DMS153 (cell line): ENCODE results near the gene PFDN4.
"Not testable (repeated sequence)": the region's sequence is repeated elsewhere in the genome, so short reads cannot be mapped to it uniquely, and the experiment has no call there.

ENCODE experiments used
- DNase-seq: peaks from one replicate; lab custom pipeline; 2025; lab: John Stamatoyannopoulos, UW

Gene PFDN4

DNA sequence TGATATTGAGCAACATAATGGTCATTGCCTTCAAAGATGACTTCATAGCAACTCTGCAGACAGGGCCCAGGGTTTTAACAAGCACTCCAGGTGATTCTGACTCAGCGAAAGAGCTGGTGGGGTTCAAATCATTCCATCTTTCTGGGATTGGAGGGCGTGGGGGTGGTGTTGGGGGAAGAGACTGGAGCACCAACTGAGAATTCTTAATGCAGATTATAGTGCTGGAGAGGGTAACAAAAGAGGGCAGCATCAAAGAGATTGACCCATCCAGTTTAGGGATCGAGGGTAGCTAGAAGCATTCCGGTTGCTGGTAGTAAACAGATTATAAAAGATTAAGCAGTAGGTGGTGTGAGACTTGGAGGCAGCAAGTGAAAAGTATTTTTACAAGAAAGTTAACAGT lies 15.9 kb downstream of the PFDN4 start:
- no peak for DNase-seq

- not testable (repeated sequence) for DNase-seq
Measured at GRCh38 chr20:54224642-54225041, 16.8 kb downstream of the PFDN4 start.

GRCh38 chr20:54227241-54227640 lies 19.4 kb downstream of the PFDN4 start:
- no peak for DNase-seq

DNA sequence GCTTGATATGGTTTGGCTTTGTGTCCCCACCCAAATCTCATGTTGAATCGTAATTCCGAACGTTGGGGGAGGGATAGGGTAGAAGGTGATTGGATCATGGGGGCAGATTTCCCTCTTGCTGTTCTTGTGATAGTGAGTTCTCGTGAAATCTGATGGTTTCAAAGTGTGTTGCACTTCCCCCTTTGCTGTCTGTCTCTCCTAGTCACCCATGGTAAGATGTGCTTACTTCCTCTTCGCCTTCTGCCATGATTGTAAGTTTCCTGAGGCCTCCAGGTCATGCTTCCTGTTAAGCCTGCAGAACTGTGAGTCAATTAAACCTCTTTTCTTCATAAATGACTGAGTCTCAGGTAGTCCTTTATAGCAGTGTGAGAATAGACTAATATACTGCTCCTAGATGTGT lies 19.9 kb downstream of the PFDN4 start:
- no peak for DNase-seq

DNA sequence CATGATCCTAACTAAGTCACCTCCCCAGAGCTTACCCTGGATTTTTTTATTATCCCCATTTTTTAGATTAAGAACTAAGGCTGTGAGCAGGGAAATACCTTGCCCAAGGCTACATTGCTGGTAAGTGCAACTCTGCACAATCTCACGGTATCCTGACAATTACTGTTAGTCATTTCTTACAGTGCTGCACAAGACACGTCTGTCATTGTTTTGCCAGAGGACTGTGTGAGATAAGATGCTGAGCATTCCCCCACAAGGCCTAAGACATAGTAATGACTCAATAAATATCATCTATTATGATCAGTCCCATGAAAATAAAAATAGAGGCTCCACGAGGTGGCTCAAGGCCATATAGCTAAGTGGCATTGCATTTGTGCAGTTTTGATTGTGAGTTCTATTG lies 21.0 kb downstream of the PFDN4 start:
- DNase-seq: no peak

GRCh38 chr20:54229566-54230160 lies 21.8 kb downstream of the PFDN4 start:
- DNase-seq: no peak

GRCh38 chr20:54231036-54231435 lies 23.1 kb downstream of the PFDN4 start:
- DNase-seq: no peak

DNA sequence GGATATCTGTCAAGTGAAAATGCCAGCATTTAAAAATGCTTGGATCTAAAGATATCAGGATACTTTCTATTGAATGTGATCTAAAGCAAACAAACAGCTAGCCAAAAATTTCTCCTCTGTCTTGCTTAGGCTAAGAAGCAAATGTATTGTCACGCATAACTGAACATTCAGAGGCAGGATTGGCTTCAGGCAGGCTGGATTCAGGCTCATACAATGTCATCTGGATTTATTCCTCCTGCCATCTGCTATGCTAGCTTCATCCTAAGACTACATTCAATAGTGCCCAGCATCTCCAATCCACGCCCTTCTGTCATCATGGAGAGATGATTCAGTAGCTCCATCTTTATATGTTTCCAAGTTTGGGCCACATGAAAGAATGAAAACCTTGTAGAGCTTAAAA lies 27.1 kb downstream of the PFDN4 start:
- DNase-seq: no peak

- no peak for DNase-seq
Measured at GRCh38 chr20:54237116-54237943, 29.4 kb downstream of the PFDN4 start.

- no peak for DNase-seq
Measured at GRCh38 chr20:54244113-54244512, 36.2 kb downstream of the PFDN4 start.

GRCh38 chr20:54248705-54249104 lies 40.8 kb downstream of the PFDN4 start:
- DNase-seq: not testable (repeated sequence)

- DNase-seq: no peak
Measured at GRCh38 chr20:54250691-54251090, 42.8 kb downstream of the PFDN4 start.

- no peak for DNase-seq
Measured at GRCh38 chr20:54251096-54251495, 43.2 kb downstream of the PFDN4 start.

- no peak for DNase-seq
Measured at GRCh38 chr20:54254596-54254995, 46.7 kb downstream of the PFDN4 start.

DNA sequence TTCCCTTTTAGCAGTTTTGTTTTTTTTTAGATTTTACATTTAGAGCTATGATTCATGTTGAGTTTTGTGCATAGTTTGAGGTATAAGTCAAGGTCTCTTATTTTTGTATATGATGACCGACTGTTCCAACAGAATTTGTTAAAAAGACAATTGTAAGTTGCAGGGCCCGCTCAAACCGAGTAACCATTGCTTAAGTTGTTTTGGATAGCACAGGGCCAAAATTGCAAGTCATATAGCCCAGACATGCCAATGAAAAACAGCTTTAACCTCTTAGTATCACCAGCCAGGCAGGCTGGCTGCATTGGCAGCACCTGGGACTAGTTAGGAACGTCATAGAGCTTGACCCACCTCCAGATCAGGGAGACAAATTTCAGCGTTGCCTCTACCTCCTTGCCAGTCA lies 47.3 kb downstream of the PFDN4 start:
- no peak for DNase-seq

GRCh38 chr20:54256202-54256601 lies 48.3 kb downstream of the PFDN4 start:
- no peak for DNase-seq

- DNase-seq: no peak
Measured at GRCh38 chr20:54257071-54257816, 49.4 kb downstream of the PFDN4 start.

GRCh38 chr20:54260116-54260515 lies 52.2 kb downstream of the PFDN4 start:
- no peak for DNase-seq

DNA sequence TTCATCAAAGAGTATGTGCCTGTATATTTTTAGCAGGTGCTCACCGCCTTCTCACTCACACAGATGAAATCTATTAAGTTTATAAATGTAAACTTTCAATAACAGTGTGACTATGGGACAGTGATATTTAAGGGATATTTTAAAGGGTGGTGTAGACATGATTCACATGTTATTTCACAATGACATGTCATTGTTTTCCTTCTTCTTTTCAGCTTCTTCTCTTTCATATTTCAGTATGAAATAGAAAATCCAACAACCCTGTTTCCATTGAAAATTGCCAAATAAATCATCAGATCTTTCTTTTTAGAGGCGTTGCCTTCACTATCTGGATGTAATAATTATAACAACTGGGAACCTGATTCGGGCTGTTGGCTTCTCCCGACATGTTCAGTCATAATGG lies 54.8 kb downstream of the PFDN4 start:
- DNase-seq: no peak

GRCh38 chr20:54263116-54263690 lies 55.3 kb downstream of the PFDN4 start:
- DNase-seq: no peak

GRCh38 chr20:54265791-54266190 lies 57.9 kb downstream of the PFDN4 start:
- DNase-seq: not testable (repeated sequence)

- DNase-seq: no peak
Measured at GRCh38 chr20:54266844-54267243, 59.0 kb downstream of the PFDN4 start.
